T1000 (cell line): ENCODE results near the gene MAGEA9.
"Not testable (repeated sequence)": the region's sequence is repeated elsewhere in the genome, so short reads cannot be mapped to it uniquely, and the experiment has no call there.

ENCODE experiments used
- DNase-seq: peaks from one replicate; lab custom pipeline; 2025; ENCODE audit warnings: mixed read lengths; lab: John Stamatoyannopoulos, UW

The MAGEA9 gene, protein sequence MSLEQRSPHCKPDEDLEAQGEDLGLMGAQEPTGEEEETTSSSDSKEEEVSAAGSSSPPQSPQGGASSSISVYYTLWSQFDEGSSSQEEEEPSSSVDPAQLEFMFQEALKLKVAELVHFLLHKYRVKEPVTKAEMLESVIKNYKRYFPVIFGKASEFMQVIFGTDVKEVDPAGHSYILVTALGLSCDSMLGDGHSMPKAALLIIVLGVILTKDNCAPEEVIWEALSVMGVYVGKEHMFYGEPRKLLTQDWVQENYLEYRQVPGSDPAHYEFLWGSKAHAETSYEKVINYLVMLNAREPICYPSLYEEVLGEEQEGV

DNA sequence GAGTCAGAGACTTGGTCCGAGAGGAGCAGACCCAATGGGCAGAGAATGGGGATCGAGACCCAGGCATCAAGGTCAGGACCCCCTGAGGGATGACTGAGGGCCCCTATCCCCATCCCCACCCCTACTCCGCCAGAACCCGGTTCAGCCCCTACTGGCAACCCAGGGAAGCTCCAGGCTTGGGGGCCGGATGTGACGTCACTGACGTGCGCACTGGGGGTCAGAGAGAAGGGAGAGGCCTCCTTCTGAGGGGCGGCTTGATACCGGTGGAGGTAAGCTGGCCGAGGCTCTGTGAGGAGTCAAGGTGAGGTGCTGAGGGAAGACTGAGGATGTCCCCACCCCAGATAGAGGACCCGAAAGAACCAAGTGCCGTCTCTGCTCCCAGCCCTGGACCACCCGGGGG is at the start of gene MAGEA9:
Gene MAGEA9 (plus strand): TSS at position 204 of the 400 bp plus-strand sequence. CDS start 4,281 bp downstream, outside the sequence.
- DNase-seq: not testable (repeated sequence)

DNA sequence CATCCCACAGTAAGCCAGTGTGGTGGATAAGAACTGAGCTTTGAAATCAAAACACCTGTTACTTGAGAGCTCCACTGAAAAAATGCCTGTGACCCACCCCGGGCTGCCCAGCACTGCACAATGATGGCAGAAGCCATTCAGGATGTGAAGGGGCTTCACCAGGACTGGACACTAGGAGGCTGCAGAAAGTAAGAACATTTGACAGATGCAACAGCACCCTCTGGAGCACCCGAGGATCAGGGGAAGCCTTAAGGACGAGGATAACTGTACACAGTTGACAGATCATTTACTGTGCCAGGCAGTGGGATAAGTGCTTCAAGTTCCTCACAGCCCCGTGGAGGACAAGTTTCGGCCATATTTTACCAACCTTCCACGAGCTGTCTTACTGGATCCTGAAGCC is 39.5 kb upstream of the MAGEA9 start:
- DNase-seq: not testable (repeated sequence)

DNA sequence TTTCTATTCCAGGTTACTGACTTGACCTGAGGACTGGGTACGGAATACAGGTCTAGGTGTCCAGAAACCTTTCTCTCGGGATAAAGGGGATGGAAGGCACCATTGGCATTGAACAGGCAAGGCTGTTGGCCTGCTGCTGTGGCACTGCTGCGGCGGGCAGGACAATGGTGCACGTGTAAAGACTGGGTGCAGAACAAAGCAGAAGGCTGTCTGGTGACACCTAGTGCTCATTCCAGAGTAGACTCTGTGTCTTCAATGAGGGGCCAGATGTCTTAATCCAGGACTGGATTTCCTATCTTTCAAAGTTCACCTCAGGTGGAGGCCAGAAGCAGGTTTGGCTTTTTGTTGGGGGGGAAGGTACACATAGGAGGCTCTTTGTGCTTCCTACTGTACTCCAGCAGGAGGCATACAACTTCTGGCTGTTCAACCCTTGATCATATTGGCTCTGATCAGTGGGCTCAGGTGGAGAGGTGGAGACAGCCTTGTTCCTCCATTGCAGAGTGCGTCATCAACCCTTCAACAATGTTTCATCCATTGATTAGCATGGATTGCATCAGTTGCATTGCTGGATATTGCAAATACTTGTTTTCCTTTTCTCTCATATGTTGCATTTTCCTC is 35.2 kb upstream of the MAGEA9 start:
- DNase-seq: not testable (repeated sequence)

DNA sequence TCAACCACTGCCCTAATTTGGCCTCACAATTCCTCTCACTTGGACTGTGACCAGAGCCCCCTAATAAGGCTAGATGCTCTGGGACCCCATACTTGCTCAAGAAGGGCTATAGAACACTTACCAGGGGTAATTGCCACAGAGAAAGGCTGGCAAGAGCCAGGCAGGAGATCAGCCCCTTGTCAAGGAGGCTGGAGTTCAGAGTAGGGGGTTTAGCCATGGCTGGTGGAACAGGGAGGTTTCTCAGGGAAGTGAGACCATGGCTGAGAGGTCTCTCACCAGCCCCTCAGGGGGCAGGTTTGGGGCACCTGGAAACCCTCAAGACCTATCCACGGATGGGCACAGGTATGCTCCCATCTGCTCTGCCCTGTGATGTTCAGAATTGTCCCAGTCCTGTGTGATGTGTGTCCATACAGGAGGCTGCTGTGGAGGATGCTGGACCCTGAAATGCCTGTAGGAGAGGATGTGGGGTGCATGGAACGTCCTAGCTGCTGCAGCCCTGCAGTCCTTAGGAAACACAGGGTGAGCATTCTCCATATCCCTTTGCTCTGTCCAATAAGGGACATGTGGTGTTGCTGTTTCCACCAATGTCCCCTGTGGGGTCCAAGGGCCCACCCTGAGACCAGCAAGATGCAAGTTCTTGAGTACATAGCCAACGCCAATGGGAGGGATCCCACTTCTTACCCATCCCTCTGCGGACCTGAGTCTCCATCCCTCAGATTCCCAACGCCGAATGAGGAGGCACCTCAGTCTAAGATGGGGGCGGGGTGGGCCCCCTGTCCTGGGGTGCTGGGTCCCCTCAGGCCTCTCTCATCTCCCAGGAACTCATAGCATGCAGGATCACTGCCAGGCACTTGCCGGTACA is 24.3 kb upstream of the MAGEA9 start:
- DNase-seq: no peak

DNA sequence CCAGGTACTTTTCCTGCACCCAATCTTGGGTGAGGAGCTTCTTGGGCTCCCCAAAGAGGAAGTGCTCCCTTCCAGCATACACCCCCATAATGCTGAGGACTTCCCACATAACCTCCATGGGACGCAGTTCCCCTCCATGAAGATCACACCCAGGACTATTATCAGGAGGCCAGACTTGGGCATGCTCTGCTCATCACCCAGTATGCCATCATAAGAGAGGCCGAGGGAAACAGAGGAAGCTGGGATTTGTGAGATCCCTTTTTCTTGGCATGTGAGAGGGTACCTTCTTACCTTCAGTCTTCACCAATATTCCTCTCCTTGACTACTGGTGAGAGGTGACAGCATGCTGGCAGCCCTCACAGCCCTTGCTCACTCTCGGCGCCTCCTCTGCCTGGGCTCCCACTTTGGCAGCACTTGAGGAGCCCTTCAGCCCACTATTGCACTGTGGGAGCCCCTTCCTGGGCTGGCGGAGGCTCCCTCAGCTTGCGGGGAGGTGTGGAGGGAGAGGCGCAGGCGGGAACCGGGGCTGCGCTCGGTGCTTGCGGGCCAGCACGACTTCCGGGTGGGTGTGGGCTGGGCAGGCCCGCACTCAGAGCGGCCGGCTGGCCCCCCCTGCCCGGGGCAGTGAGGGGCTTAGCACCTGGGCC is 23.5 kb upstream of the MAGEA9 start:
- DNase-seq: no peak

DNA sequence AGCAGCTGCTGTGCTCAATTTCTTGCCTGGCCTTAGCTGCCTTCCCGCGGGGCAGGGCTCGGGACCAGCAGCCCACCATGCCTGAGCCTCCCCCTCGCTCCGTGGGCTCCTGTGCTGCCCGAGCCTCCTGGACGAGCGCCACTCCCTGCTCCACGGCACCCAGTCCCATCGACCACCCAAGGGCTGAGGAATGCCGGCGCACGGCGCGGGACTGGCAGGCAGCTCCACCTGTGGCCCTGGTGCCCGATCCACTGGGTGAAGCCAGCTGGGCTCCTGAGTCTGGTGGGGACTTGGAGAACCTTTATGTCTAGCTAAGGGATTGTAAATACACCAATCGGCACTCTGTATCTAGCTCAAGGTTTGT is 23.0 kb upstream of the MAGEA9 start:
- not testable (repeated sequence) for DNase-seq

DNA sequence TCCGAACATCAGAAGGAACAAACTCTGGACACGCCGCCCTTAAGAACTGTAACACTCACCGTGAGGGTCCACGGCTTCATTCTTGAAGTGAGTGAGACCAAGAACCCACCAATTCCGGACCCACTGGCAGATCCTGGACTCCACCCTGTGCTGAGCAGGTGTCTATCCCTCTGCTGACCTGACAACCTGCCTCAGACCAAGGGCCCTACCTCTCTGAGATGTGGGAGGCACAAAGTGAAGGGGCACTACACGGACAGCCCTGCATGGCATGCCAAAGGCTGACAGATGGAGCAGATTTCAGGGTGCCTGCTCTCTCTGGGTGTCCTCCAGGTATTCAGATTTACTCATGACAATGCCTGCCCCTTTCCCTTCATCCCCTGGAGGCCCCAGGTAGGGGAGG is 21.9 kb upstream of the MAGEA9 start:
- DNase-seq: no peak

DNA sequence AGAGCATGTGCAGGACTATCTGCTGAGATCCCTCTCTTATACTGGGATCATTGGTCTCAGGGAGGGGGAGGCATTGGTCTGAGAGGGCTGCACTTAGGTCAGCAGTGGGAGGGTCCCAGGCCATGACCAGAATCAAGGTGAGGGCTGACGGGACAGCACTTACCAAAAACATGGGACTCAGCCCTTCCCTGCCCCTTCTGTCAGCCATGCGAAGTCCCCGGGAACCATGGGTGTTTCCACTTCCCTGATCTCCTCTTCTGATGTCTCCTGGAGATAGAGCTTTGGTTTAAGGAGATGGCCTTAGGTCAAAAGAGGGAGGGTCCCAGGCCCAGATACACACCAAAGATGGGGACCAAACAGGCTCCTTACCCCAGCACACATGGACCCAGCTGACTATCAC is 20.8 kb upstream of the MAGEA9 start:
- no peak for DNase-seq

DNA sequence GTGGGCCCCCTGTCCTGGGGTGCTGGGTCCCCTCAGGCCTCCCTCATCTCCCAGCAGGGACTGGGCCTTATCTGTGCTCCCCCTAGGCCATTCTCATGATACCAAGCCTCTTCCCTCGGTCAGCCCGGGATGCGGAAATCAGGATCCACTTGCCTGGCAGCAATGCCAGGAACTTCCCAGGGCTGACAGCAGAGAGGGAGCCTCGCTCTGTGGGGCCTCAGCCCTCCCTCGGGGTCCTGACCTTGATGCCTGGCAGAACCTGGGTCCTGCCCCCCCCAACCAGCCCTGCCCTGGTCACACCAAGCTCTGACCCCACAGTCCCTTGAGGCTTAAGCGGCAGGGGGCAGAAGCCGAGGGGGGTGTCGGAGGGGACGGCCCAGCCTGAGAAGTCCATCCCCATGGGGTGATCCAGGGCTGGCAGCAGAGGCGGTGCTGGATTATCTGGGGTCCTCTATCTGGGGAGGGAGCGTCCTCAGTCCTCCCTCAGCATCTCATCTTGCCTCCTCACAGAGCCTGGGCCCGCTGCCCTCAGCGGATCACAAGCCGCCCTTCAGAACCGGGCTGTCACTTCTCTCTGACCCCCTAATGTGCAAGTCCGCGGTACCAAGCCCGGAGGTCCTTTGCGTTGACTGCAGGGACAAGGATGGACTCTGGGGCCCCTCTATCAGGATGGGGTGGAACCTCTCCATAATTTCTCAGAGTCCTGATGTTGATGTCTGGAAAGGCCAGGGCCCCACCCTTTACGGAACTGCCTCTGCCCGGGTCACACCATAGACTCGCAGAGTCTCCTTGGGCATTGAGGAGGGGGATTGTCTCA is 19.7 kb upstream of the MAGEA9 start:
- not testable (repeated sequence) for DNase-seq

DNA sequence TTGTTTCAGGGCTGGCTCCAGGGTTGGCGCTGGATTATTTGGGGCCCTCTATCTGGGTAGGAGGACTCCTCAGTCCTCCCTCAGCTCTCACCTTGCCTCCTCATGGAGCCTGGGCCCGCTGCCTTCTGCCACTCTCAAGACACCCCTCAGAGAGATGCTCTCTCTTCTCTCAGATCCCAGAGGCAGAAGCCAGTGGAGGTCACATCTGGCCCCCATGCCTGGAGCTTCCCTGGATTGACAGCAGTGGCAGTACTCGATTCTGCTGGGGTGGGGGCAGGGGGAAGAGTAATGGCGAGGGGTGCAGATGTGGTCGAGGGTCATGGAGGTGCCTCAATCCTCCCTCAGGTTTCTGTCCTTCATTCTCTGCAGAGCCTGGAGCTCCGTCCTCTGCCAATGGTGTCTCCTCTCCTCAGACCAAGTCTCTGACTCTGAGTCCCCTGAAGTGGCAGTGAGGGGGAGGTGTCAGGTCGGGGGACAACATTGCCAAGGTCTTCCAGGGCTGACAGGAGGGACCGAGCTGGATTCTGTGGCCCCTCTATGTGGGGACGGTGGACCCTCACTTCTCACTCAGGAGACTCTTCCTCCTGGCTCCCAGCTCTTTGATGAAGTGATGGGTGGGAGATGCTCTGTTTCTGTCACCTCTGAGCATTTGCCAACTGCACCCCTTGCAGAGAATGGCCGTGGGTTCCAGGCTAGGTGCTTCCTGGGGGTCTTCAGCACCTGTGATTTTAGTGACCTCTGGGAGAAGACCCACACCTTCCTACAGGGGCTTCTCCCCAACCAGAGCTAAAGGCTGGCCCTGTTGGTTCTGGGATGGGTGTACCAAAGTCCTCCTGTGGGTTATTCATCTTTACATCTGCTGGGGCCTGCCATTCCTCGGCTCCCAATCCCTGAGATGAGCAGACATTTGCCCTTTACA is 18.8 kb upstream of the MAGEA9 start:
- no peak for DNase-seq

DNA sequence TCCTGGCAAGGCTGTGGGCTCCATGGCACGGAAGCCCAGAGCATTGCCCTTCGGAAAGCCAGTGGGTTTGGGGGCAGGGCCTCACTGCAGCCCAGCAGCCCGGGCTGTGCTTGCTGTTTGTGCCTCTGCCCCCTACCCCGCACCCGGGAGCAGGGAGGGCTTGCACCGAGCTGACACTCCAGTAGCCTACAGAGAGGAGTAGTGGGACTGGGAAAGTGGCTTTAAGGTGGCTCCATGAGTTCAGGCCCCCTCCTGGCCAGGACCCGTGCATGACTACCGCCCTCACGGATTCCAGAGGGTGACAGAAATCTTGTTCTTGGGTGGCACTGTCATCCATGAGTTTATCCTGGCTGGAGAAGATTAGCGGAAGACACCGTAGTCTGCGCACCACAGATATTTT is 11.4 kb upstream of the MAGEA9 start:
- DNase-seq: not testable (repeated sequence)

DNA sequence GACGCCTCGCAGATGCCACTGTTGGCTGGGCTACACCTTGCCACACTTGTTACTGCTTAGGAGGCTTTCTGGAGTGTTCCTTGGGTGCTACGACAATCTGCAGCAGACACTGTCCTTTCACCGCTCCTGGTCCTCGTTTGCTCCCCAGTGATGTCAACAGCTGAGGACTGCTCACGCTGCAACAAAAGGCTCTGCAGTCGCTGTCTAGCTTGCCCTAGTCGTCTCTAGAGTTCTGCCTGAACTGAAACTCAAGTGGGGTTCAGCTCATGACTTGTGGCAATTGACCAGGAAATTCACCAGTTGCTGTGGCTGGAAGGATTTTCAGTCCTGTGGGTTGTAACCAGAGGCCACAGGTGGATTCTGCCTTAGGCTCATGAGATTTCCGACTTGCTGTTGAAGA is 8.7 kb upstream of the MAGEA9 start:
- not testable (repeated sequence) for DNase-seq

DNA sequence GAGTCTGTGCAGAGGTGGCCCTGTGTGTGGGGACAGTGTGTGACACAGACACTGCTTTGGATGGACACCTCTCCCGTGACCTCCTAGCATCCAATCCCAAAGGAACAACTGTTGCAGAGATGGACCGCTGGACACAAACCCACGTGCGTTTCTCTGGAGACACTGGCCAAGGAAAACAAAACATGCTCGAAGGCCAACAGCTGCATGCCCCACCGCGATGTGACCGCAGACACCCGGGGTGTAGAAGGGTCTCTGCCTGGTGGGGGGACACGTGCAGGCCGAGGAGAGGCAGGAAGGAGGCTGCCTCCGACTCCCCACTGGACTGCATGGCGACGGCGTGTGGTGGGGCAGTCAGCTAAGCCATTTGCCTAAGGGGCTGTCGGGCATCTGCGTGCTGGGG is 8.0 kb upstream of the MAGEA9 start, which contains the start of gene HSFX1:
Gene HSFX1 (plus strand): TSS at position 301 of the 400 bp plus-strand sequence. CDS start 614 bp downstream, outside the sequence.
- not testable (repeated sequence) for DNase-seq

DNA sequence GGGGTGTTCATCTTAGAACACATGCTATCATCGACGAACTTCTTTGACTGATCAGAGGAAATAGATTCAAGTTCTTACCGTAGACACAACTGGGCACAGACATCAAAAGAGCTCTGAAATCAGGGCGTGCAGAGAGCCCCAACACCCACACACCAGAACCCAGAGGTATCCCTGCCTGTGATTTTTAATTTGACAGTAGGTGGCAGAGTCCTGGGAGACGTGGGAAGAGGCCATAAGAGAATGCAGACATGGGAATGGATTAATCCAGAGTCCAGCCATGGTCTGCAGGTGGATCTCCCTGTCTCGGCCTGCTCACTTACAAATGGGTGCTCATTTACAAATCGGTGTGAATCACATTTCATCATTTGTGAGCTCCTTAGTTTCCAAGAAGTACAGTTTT is 3.7 kb upstream of the MAGEA9 start:
- not testable (repeated sequence) for DNase-seq

DNA sequence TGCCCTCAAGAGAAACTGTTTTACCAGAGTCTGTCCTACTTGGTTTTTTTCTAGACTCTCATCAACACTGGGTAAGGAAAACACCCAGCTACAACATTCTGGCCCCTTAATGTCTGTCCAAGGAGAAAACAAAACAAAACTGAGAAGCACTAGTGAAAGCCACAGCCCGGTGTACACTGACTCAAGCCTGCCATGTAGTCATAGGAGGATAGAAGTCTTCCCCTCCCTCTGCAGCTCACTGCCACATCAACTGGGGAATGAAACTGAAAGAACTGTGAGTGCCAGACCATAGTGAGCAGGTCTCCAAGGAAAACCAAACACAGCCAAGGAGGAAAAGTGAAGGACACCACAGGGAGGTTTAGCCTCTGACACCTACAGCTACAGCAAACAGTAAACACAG is 13.8 kb downstream of the MAGEA9 start:
- not testable (repeated sequence) for DNase-seq

DNA sequence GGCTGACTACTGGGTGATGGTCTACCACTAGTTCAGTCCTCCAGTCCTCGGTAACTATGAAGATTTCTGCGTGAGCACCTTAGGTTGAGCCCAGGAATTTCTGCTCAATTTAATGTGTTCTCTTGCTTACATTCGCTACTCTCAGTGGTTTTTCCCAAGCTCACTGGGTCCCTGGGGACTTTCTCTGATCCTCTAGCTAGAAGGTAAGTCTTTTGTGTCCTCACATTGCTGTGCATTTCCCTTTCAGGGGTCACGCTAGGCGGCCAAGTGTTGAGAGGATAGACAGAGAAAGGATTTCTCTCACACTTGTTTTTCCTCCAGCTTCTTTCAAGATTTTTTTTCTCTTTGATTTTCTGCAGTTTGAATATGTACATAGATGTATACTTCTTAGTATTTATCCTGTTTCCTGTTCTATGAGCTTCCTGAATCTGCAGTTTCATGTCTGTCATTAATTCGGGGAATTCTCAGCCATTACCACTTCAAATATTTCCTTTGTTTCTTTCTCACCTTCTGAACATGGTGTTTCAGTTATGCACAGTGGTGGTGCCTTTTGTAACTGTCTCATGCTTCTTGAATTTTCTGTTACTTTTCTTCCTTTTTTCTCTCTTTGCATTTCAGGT is 17.5 kb downstream of the MAGEA9 start:
- DNase-seq: no peak

DNA sequence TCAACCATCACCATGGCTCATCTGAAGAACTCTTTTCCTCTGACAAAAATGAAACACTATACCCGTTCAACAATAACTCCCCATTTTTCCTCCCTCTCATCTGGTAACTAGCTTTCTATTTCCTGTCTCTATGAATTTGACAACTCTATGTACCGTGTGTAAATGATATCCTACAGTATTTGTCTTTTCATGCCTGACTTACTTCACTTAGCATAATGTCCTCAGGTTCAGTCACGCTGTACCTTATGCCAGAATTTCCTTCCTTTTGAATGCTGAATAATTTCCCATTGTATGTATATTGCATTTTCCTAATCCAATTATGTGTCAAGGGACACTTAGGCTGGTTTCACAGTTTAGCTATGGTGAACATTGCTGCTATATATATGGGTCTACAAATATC is 18.2 kb downstream of the MAGEA9 start:
- DNase-seq: no peak

DNA sequence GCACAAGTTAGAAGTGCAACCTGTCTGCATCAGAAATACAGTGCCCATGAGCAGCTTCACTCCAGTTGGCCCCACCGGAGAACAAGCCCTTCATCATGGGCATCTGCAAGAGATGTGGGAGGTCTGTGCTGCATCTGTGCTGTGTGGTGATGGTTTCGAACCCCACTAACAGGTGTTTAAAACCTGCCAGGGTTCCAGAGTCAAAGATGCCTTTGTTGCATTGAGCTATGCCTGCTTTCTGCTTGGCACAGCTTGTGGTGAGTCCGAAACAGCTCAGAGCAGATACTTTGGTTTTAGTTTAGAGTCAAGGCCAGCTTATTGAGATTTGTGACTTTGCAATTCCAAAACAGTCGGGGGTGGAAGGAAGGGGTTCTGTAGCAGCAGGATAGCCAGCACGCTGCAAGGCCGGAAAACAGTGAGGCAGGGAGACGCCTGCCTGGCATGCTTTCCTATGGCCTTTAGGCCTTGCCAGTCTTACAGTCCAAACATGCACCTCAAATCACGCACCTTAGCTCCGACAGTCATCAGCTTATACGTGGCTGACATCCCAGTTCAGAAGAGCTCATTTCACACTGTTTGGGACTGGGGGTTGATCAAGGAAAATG is 21.8 kb downstream of the MAGEA9 start:
- DNase-seq: no peak

DNA sequence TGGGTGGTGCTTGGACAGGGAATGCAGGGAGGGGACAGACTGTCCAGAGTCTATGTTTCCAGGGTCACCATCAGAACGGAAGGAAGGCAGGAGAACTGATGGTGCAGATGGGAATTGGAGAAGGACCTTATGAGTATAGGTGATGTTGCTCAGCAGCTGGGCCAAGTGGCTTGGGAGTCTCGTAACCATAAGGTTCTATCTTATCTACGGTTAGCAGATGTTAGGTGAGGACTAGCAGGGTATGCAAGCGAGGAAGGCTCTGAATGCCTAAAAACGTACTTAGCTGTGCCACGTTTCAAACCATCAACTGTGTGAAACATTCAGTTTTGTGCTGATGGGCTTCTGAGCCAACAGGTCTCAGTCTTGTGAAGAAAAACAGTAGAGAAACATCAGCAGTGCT is 22.4 kb downstream of the MAGEA9 start:
- DNase-seq: no peak
